GM10248 (cell line): ENCODE measurements around the gene PNN.
"Not testable (repeated sequence)": the region's sequence is repeated elsewhere in the genome, so short reads cannot be mapped to it uniquely, and the experiment has no call there.

Experiments used
- CTCF ChIA-PET: fragments of 300-600 bp; sonication (Branson Sonifier 250); formaldehyde crosslinking; extraction: SDS; loops from one replicate; lab custom pipeline; 2021; ENCODE audit warnings: antibody characterized with exemption; lab: Yijun Ruan, JAX
- POLR2A ChIA-PET: fragments of 350-650 bp; sonication (Branson Sonifier 250); formaldehyde crosslinking; extraction: SDS; loops from one replicate; lab custom pipeline; 2020; ENCODE audit warnings: antibody characterized with exemption; lab: Yijun Ruan, JAX
- DNase-seq: peaks from one replicate; pipeline ENCODE4 v3.0.0; 2012; ENCODE audit errors: extremely low spot score
- TF ChIP-seq, protein P1 (sequence below): IDR thresholded peaks from 2 replicates; pipeline ENCODE4 v1.5.1; 2012; ENCODE audit warnings: mild to moderate bottlenecking, low read depth; ENCODE audit errors: extremely low read depth, missing control alignments, control extremely low read depth

The PNN gene

DNA sequence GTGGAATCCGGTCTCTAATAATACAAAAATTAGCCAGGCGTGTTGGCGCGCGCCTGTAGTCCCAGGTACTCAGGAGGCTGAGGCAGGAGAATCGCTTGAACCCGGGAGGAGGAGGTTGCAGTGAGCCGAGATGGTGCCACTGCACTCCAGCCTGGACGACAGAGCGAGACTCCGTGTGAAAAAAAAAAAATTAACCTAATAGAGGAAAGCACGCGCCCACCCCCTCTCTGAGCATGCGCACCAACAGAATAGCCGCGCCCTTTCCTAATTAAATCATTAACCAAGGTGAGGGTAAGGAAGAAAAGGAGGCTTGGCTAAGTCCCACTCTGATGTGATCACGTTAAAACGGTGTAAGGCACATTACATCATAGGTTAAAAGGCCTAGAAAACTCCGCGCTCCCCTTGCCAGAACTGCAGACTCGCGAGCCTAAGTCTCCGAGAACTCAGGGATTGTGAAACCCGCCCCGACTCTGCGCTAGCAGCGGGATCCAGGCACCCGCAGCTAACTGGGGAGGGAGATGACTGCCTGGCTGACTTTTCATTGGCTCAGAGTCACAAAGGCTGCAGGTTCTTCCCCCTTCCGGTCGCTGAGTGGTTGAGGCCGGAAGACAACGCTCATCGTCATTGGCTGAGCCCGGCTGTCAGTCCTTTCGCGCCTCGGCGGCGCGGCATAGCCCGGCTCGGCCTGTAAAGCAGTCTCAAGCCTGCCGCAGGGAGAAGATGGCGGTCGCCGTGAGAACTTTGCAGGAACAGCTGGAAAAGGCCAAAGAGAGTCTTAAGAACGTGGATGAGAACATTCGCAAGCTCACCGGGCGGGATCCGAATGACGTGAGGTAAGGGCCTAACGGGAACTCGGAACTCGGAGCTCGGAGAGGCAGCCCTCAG is at the start of gene PNN:
Gene PNN (plus strand): TSS at position 695 of the 885 bp plus-strand sequence. CDS start 26 bp downstream, at position 721.
- CTCF ChIA-PET = interaction anchor here (1.0 kb wide), 1 partner anchor 15 kb away, joined by 3 read pairs; no protein-coding TSS in a partner anchor
- POLR2A ChIA-PET = interaction anchor here (0.7 to 1.4 kb wide), 3 partner anchors 10 to 18 kb away, joined by 3 to 10 read pairs (median 4); no protein-coding TSS in a partner anchor
- peak; percentile 94 for DNase-seq
- TF ChIP-seq, protein P1, sequence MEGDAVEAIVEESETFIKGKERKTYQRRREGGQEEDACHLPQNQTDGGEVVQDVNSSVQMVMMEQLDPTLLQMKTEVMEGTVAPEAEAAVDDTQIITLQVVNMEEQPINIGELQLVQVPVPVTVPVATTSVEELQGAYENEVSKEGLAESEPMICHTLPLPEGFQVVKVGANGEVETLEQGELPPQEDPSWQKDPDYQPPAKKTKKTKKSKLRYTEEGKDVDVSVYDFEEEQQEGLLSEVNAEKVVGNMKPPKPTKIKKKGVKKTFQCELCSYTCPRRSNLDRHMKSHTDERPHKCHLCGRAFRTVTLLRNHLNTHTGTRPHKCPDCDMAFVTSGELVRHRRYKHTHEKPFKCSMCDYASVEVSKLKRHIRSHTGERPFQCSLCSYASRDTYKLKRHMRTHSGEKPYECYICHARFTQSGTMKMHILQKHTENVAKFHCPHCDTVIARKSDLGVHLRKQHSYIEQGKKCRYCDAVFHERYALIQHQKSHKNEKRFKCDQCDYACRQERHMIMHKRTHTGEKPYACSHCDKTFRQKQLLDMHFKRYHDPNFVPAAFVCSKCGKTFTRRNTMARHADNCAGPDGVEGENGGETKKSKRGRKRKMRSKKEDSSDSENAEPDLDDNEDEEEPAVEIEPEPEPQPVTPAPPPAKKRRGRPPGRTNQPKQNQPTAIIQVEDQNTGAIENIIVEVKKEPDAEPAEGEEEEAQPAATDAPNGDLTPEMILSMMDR = no peak

DNA sequence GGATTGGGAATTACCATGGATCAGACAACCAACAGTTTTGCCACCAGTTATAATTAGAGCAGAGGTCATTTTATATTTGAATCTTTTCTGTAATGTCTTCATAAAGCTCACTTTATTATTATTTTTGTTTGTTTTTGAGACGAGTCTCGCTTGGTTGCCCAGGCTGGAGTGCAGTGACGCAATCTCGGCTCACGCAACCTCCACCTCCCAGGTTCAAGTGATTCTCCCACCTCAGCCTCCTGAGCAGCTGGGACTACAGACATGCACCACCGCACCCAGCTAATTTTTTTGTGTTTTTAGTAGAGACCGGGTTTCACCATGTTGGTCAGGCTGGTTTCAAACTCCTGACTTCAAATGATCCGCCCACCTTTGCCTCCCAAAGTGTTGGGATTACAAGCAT is 37.2 kb upstream of the PNN start:
- CTCF ChIA-PET = interaction anchor here (0.6 to 1.3 kb wide), 3 partner anchors 15 to 252 kb away, joined by 3 to 5 read pairs (median 4); no protein-coding TSS in a partner anchor
- DNase-seq, POLR2A ChIA-PET: not testable (repeated sequence)

DNA sequence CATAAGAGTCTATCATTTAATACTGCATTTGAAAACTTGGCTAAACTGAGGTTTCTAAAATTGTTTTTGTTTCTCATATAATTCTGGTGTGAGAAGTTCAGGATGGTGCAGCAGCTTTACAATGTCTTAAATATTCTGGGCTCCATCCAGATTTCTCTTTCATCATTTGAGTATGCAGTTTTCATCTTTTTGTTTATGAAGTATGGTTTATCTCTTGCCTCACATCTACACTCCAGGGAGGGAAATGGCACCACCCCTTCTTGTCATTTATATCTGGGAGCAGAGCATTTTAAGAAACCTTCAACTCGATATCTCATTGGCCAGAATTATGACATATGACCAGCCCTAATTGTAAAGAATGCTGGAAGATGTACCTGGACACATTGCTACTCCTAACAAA is 36.6 kb upstream of the PNN start:
- ChIA-PET POLR2A (no interaction called here), CTCF (interaction anchor here (1.2 to 1.3 kb wide), 2 partner anchors 14 to 19 kb away, joined by 4 to 5 read pairs; no protein-coding TSS in a partner anchor)
- DNase-seq = no peak
- TF ChIP-seq, protein P1 = no peak

DNA sequence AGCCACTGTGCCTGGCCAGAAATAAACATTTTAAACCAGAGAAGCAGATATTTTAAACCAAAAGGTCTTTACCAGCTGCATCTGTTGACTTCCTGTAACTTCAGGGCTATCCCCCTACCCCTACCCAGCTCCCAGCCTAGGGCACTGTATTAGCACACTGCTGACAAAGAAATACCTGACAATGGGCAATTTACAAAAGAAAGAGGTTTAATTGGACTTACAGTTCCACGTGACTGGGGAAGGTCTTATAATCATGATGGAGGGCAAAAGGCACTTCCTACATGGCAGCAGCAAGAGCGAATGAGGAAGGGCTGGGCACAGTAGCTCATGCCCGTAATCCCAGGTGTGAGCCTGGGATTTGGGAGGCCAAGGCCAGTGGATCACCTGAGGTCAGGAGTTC is 34.9 kb upstream of the PNN start:
- DNase-seq = no peak
- ChIA-PET CTCF (no interaction called here), POLR2A (no interaction called here)
- TF ChIP-seq, protein P1 = no peak

DNA sequence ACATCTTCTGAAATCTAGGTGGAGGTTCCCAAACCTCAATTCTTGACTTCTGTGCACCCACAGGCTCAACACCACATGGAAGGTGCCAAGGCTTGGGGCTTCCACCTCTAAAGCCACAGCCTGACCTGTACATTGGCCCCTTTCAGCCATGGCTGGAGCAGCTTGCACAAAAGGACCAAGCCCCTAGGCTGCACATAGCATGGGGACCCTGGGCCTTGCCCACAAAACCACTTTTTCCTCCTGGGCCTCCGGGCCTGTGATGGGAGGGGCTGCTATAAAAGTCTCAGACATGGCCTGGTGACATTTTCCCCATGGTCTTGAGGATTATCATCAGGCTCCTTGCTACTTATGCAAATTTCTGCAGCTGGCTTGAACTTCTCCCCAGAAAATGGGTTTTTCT is 33.4 kb upstream of the PNN start:
- POLR2A ChIA-PET, CTCF ChIA-PET, DNase-seq: not testable (repeated sequence)

DNA sequence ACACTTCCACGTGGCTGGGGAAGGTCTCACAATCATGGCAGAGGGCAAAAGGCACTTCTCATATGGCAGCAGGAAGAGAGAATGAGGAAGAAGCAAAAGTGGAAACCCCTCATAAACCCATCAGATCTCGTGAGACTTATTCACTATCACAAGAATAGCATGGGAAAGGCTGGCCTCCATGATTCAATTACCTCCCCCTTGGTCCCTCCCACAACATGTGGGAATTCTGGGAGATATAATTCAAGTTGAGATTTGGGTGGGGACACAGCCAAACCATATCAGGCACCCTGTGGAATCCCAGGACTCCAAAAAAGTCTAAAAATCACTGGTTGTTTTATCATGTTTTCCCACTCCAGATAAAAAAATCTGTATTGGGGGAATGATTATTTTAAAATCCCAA is 31.8 kb upstream of the PNN start:
- POLR2A ChIA-PET, CTCF ChIA-PET, DNase-seq: not testable (repeated sequence)

DNA sequence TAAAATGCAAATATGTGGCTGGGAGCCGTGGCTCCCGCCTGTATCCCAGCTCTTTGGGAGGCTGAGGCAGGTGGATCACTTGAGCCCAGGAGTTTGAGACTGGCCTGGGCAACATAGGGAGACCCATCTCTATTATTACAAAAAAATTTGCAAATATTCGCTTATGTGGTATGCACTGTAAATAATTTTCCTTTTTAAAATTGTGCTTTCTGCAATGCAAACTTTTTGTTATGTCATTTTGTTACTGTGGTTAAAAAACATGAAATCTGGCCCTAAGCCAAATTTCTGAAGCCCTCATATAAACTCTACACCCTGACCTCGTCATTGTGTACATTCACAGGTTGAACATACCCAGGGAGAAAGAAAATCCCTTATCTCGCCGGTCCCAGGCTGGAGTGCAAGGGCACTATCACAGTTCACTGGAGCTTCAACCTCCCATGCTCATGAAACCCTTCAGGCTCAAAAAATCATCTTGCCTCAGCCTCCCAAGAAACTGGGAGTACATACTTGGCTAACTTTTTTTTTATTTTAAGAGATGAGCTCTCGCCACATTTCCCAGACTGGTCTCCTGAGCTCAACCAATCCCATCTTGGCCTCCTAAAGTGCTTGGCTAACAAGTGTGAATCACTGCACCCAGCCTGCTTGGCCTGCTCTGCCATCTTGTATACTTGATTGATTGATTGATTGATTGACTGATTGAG is 29.6 kb upstream of the PNN start:
- TF ChIP-seq, protein P1 = no peak
- DNase-seq = no peak
- CTCF ChIA-PET = no interaction called here
- POLR2A ChIA-PET = no interaction called here
